ENCODE data around the gene HIVEP2.

Gene HIVEP2

GRCh38 chr6:142821860-142822259, 123.1 kb downstream of the HIVEP2 start:
- Histone ChIP-seq H3K27ac (replicated peaks) (no peak overlapping the region), H3K27me3 (ENCODE audit: insufficient read depth, poor library complexity, severe bottlenecking) (no peaks in the 10 kb centered on the region), H3K4me3 (replicated peaks; ENCODE audit: insufficient read depth, low read length) (no peak overlapping the region)
- no peak for TF ChIP-seq POLR2AphosphoS5 (IDR thresholded peaks at IDR 0.05; ENCODE audit: low read depth)
- no peak for TF ChIP-seq SPI1 (IDR thresholded peaks at IDR 0.05; ENCODE audit: borderline replicate concordance, low read depth)
- no peak for TF ChIP-seq GABPA (IDR thresholded peaks at IDR 0.05; ENCODE audit: low read depth)
- TF ChIP-seq REST (IDR thresholded peaks at IDR 0.05; ENCODE audit: insufficient replicate concordance, low read depth), result no peak
- TF ChIP-seq CTCF (IDR thresholded peaks at IDR 0.05; ENCODE audit: insufficient read depth, low read length), result no peak
- DNase-seq (ENCODE audit: low read depth in 1 of 2, low spot score in 1 of 2), result no peak

GRCh38 chr6:142821164-142821716, 123.7 kb downstream of the HIVEP2 start:
- no peak overlapping the region for H3K27ac ChIP-seq (replicated peaks)
- TF ChIP-seq REST (IDR thresholded peaks at IDR 0.05; ENCODE audit: insufficient replicate concordance, low read depth), result no peak
- TF ChIP-seq SPI1 (IDR thresholded peaks at IDR 0.05; ENCODE audit: borderline replicate concordance, low read depth), result no peak
- TF ChIP-seq POLR2AphosphoS5 (IDR thresholded peaks at IDR 0.05; ENCODE audit: low read depth), result no peak
- no peak for TF ChIP-seq CTCF (IDR thresholded peaks at IDR 0.05; ENCODE audit: insufficient read depth, low read length)
- TF ChIP-seq GABPA (IDR thresholded peaks at IDR 0.05; ENCODE audit: low read depth), result no peak
- DNase-seq (ENCODE audit: low read depth in 1 of 2, low spot score in 1 of 2), result no peak
- no peaks in the 10 kb centered on the region for H3K27me3 ChIP-seq (ENCODE audit: insufficient read depth, poor library complexity, severe bottlenecking)
- no peak overlapping the region for H3K4me3 ChIP-seq (replicated peaks; ENCODE audit: insufficient read depth, low read length)

GRCh38 chr6:142820338-142821051, 124.5 kb downstream of the HIVEP2 start:
- Histone ChIP-seq H3K27me3 (ENCODE audit: insufficient read depth, poor library complexity, severe bottlenecking) (no peaks in the 10 kb centered on the region), H3K4me3 (replicated peaks; ENCODE audit: insufficient read depth, low read length) (no peak overlapping the region; the same call in 1 of the 2 replicates), H3K27ac (replicated peaks) (peak overlapping the region; percentile 37)
- no peak for DNase-seq (ENCODE audit: low read depth in 1 of 2, low spot score in 1 of 2)
- TF ChIP-seq POLR2AphosphoS5 (IDR thresholded peaks at IDR 0.05; ENCODE audit: low read depth), result no peak
- TF ChIP-seq CTCF (IDR thresholded peaks at IDR 0.05; ENCODE audit: insufficient read depth, low read length), result no peak
- no peak for TF ChIP-seq REST (IDR thresholded peaks at IDR 0.05; ENCODE audit: insufficient replicate concordance, low read depth)
- no peak for TF ChIP-seq GABPA (IDR thresholded peaks at IDR 0.05; ENCODE audit: low read depth)
- TF ChIP-seq SPI1 (IDR thresholded peaks at IDR 0.05; ENCODE audit: borderline replicate concordance, low read depth), result no peak

Data from HL-60 (cell line).